Thyroid gland (tissue), 4 donors: Measurements from ENCODE around the gene MED14.

Experiments used
- CTCF ChIP-seq, 6 experiments: fragments of 200-600 bp in 3 of 6; fragments of 450-650 bp in 3 of 6; sonication (generic) in 3 of 6; IDR thresholded peaks; one replicate each; pipeline ENCODE4 v1.5.1; 2016 to 2019; ENCODE audit warnings: antibody characterized with exemption in 6 of 6, mild to moderate bottlenecking in 2 of 6, inconsistent platforms in 1 of 6, moderate library complexity in 1 of 6
- POLR2A ChIP-seq, 2 donors: fragments of 450-650 bp; IDR thresholded peaks; one replicate each; pipeline ENCODE4 v1.6.1; 2017; ENCODE audit warnings: antibody characterized with exemption in 2 of 2, mild to moderate bottlenecking in 2 of 2, moderate library complexity in 1 of 2

GRCh38 chrX:40748977-40749376 lies 13.6 kb upstream of the MED14 start:
- TF ChIP-seq CTCF (IDR thresholded peaks at IDR 0.05) (no peak), POLR2A (IDR thresholded peaks at IDR 0.05) (no peak)
